ENCODE measurements around the gene DNAAF1.
A peak's percentile ranks its signal among the peaks of the same experiment; 100 is the strongest.

The DNAAF1 gene

DNA sequence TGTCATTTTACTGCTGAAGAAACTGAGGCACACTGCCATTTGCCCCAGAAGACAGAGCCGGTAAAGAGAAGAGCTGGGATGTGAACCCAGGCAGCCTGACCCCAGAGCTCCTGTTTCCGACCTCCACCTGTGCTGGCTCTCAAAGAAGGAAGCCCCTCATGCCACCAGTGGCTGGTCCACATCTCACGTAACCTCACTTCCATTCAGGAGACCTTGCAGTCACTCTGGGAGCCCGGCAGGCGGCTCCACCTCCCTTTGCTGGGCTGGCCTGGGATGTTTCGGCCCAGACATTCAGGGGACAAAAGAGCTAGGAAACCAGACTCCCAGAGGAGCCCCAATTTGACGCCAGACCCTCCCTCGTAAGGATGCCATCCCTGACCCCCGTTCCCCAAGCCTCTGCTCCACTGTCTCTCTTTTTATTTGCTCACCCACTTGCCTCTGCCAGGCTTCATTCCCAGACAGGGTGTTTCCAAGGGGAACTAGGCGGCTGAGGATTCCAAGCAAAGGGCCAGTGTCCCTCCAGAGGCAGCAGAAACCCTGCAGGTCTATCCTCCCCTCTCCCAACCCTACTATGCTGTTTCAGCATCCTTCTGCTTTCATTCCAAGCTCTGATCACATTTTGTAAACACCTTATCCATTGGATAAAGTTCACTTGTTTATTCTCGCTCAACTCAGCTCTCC lies 38.9 kb downstream of the DNAAF1 start:
- no peak overlapping the region for H3K9ac ChIP-seq

DNA sequence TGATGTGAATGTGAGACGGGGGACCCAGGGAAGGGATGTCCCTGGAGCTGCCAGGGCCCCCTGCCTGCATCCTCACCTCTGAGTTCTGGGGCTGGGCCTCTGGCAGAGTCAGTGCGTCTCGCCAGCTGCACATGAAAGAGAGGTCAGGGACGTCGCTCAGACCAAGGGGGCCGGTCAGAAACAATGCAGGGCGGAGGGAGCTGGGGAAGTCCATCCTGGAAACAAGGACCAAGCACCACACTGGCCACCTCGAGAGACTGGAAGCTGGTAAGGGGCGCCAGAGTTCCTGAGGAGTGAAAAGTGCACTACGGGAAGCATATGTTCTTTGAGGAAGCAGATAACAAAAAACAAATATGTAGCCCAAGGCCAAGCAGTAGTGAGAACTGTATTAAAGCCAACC lies 39.7 kb downstream of the DNAAF1 start:
- Histone ChIP-seq H2AFZ (no peak overlapping the region), H3K4me1 (peaks cover 6% of the 10 kb centered on the region), H3K4me2 (ENCODE audit: low read length) (no peak overlapping the region), H3K4me3 (ENCODE audit: low read depth, low read length) (no peak overlapping the region), H3K27me3 (ENCODE audit: control insufficient read depth, insufficient read depth, low read length) (no peaks in the 10 kb centered on the region), H3K9me3 (ENCODE audit: control insufficient read depth, low read length) (no peaks in the 10 kb centered on the region), H3K9ac (no peak overlapping the region), H3K36me3 (ENCODE audit: control insufficient read depth, insufficient read depth, low read length) (no peaks in the 10 kb centered on the region), H3K27ac (peak overlapping the region; percentile 12), H3K79me2 (peaks cover 10% of the 10 kb centered on the region)
- TF ChIP-seq, protein P1, sequence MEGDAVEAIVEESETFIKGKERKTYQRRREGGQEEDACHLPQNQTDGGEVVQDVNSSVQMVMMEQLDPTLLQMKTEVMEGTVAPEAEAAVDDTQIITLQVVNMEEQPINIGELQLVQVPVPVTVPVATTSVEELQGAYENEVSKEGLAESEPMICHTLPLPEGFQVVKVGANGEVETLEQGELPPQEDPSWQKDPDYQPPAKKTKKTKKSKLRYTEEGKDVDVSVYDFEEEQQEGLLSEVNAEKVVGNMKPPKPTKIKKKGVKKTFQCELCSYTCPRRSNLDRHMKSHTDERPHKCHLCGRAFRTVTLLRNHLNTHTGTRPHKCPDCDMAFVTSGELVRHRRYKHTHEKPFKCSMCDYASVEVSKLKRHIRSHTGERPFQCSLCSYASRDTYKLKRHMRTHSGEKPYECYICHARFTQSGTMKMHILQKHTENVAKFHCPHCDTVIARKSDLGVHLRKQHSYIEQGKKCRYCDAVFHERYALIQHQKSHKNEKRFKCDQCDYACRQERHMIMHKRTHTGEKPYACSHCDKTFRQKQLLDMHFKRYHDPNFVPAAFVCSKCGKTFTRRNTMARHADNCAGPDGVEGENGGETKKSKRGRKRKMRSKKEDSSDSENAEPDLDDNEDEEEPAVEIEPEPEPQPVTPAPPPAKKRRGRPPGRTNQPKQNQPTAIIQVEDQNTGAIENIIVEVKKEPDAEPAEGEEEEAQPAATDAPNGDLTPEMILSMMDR (IDR thresholded peaks at IDR 0.05): no peak

More for the DNA sequence above, 38.9 kb downstream of the DNAAF1 start:
- no peak overlapping the region for H3K4me2 ChIP-seq (ENCODE audit: low read length)
- H3K9me3 ChIP-seq (ENCODE audit: control insufficient read depth, low read length): no peaks in the 10 kb centered on the region
- no peak overlapping the region for H3K27ac ChIP-seq
- peaks cover 10% of the 10 kb centered on the region for H3K79me2 ChIP-seq
- H3K4me3 ChIP-seq (ENCODE audit: low read depth, low read length): no peak overlapping the region
- H3K36me3 ChIP-seq (ENCODE audit: control insufficient read depth, insufficient read depth, low read length): no peaks in the 10 kb centered on the region
- TF ChIP-seq, protein P1 (IDR thresholded peaks at IDR 0.05): peak; percentile 6
- H3K4me1 ChIP-seq: peaks cover 6% of the 10 kb centered on the region
- H3K27me3 ChIP-seq (ENCODE audit: control insufficient read depth, insufficient read depth, low read length): no peaks in the 10 kb centered on the region
- no peak overlapping the region for H2AFZ ChIP-seq

DNA sequence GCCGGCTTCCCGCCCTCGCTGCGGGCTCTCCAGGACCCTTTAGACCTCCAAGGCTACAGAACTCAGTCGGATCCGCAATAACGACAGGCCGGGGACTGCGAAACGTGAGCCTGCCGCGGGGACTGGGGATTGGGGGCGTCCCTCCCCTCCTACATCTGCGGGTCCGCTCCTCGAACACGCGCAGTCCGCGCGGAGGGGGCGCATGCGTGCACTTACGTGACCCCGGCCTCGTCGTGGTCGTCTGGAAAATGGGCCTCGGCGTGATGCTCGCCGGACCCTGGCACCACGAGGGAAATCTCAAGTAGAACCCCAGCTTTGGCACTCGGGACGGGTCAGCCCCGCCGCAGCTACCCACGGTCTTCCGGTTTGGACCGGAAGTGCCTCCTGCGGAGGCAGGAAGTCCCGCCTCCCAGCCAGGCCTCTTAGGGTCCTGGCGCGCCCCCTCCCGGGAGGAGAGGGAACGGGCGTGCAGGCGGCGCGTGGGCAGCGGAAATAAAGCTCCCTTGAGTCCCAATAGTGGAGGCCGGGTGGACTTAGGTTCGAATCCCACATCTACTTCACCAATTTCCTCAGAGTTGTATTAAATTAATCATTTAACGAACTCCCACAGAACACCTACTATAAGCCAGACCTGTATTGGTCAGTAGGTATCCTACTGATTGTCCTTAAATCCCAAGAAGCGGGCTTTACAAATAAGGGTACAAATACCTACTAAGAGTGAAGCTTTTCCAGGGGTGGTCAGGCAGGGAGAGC lies 41.8 kb downstream of the DNAAF1 start, which contains the start of gene TAF1C:
Gene TAF1C (minus strand): TSS at position 373 of the 753 bp plus-strand sequence. CDS start 2,069 bp downstream, outside the sequence.
- H3K36me3 ChIP-seq (ENCODE audit: control insufficient read depth, insufficient read depth, low read length): no peaks in the 10 kb centered on the region

DNA sequence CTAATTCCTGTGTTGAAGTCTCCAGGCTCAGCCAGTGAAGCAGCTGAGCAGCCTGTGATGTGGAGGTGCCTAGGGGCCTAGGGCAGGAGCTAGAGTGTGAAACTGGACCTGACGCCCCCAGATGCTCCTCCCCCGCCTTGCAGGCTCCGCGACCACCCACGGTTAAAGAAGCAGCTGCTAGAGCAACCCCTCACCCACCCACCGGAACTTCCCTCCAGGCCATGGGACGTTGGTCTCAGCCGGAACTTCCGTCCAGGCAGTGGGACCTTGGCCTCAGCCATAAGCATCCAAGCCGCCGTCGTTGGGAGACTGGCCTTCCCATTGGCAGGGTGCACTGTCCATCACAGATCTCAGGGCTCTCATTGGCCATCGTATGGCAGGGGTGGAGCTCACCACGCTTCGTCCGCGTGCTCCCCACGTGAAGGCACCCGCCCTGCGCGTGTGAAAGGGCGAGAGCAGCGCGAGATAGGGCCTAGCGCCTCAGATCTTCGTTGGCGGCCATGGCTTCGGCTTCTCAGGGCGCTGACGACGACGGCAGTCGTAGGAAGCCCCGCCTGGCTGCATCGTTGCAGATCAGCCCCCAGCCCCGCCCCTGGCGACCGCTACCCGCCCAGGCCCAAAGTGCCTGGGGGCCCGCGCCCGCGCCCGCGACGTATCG lies 45.8 kb downstream of the DNAAF1 start, which contains the start of gene ADAD2:
Gene ADAD2 (plus strand): TSS at position 427 of the 658 bp plus-strand sequence. CDS start 74 bp downstream, at position 501.
- peaks cover 10% of the 10 kb centered on the region for H3K79me2 ChIP-seq
- TF ChIP-seq, protein P1 (IDR thresholded peaks at IDR 0.05): no peak
- peaks cover 5% of the 10 kb centered on the region for H3K4me1 ChIP-seq
- no peak within 1 kb of the TSS for H3K4me3 ChIP-seq (ENCODE audit: low read depth, low read length)
- no peak within 1 kb of the TSS for H3K4me2 ChIP-seq (ENCODE audit: low read length)
- H3K27ac ChIP-seq: no peak within 1 kb of the TSS
- H3K9ac ChIP-seq: no peak within 1 kb of the TSS
- no peaks in the 10 kb centered on the region for H3K36me3 ChIP-seq (ENCODE audit: control insufficient read depth, insufficient read depth, low read length)
- no peak within 1 kb of the TSS for H2AFZ ChIP-seq
- no peaks in the 10 kb centered on the region for H3K27me3 ChIP-seq (ENCODE audit: control insufficient read depth, insufficient read depth, low read length)
- no peaks in the 10 kb centered on the region for H3K9me3 ChIP-seq (ENCODE audit: control insufficient read depth, low read length)

More for the DNA sequence above, 41.8 kb downstream of the DNAAF1 start, which contains the start of gene TAF1C:
- Histone ChIP-seq H3K27me3 (ENCODE audit: control insufficient read depth, insufficient read depth, low read length) (no peaks in the 10 kb centered on the region), H2AFZ (peak within 1 kb of the TSS; percentile 99), H3K27ac (peak within 1 kb of the TSS; percentile 48), H3K4me2 (ENCODE audit: low read length) (peak within 1 kb of the TSS; percentile 99), H3K9me3 (ENCODE audit: control insufficient read depth, low read length) (no peaks in the 10 kb centered on the region), H3K4me1 (peaks cover 6% of the 10 kb centered on the region), H3K9ac (peak within 1 kb of the TSS; percentile 93), H3K4me3 (ENCODE audit: low read depth, low read length) (peak within 1 kb of the TSS; percentile 97), H3K79me2 (peaks cover 10% of the 10 kb centered on the region)
- TF ChIP-seq, protein P1 (IDR thresholded peaks at IDR 0.05): peak; percentile 99
